Activated naive CD8-positive, alpha-beta T cell treated with anti-CD3 and anti-CD28 coated beads for 36 hours (primary cell): ENCODE measurements around the gene SLC35D2. TPM values are rescaled to one million over a fixed set of nuclear protein-coding genes. Genes with fewer than 3 reads are reported as not detected.

Experiments
- DNase-seq: peaks from one replicate; pipeline ENCODE4 v3.0.0; 2021
- H3K27ac Mint-ChIP-seq: one replicate; pipeline ENCODE4 v1.8.0; 2022; ENCODE audit warnings: mild to moderate bottlenecking, moderate library complexity, mixed read lengths
- H3K27me3 Mint-ChIP-seq: one replicate; pipeline ENCODE4 v1.8.0; 2022; ENCODE audit warnings: mild to moderate bottlenecking, mixed read lengths
- H3K36me3 Mint-ChIP-seq: one replicate; pipeline ENCODE4 v1.8.0; 2021; ENCODE audit warnings: mild to moderate bottlenecking, mixed read lengths
- H3K4me1 Mint-ChIP-seq: one replicate; pipeline ENCODE4 v1.8.0; 2021; ENCODE audit warnings: mixed read lengths
- H3K4me3 Mint-ChIP-seq: one replicate; pipeline ENCODE4 v1.8.0; 2022; ENCODE audit warnings: mild to moderate bottlenecking, moderate library complexity, mixed read lengths
- H3K9me3 Mint-ChIP-seq: one replicate; pipeline ENCODE4 v1.8.0; 2022; ENCODE audit warnings: mixed read lengths
- total RNA-seq, 2 experiments: library from RNA; stranded (reverse); gene quantifications; one replicate each; pipeline ENCODE4 v1.2.3, GENCODE V29; 2021

SLC35D2 gene
- total RNA-seq, 2 experiments from 2014 or later: 0.80 to 1.5 TPM

- no peaks in the 10 kb centered on the region for H3K27me3 Mint-ChIP-seq
- H3K4me3 Mint-ChIP-seq: peak overlapping the region; percentile 51
- DNase-seq: no peak
- no peaks in the 10 kb centered on the region for H3K9me3 Mint-ChIP-seq
- H3K4me1 Mint-ChIP-seq: peaks cover 38% of the 10 kb centered on the region
- H3K36me3 Mint-ChIP-seq: peaks cover 38% of the 10 kb centered on the region
- peak overlapping the region; percentile 49 for H3K27ac Mint-ChIP-seq
Observed at GRCh38 chr9:96413302-96414221, 30.1 kb upstream of the SLC35D2 start.

GRCh38 chr9:96412174-96412913, 28.8 kb upstream of the SLC35D2 start:
- DNase-seq: no peak
- H3K27ac Mint-ChIP-seq: no peak overlapping the region
- no peaks in the 10 kb centered on the region for H3K9me3 Mint-ChIP-seq
- no peak overlapping the region for H3K4me3 Mint-ChIP-seq
- H3K36me3 Mint-ChIP-seq: peaks cover 44% of the 10 kb centered on the region
- no peaks in the 10 kb centered on the region for H3K27me3 Mint-ChIP-seq
- peaks cover 42% of the 10 kb centered on the region for H3K4me1 Mint-ChIP-seq

GRCh38 chr9:96411129-96411838, 27.8 kb upstream of the SLC35D2 start:
- H3K4me1 Mint-ChIP-seq: peaks cover 43% of the 10 kb centered on the region
- no peaks in the 10 kb centered on the region for H3K27me3 Mint-ChIP-seq
- peaks cover 40% of the 10 kb centered on the region for H3K36me3 Mint-ChIP-seq
- no peak for DNase-seq
- H3K4me3 Mint-ChIP-seq: no peak overlapping the region
- H3K9me3 Mint-ChIP-seq: no peaks in the 10 kb centered on the region
- no peak overlapping the region for H3K27ac Mint-ChIP-seq

GRCh38 chr9:96408409-96409280, 25.1 kb upstream of the SLC35D2 start:
- H3K4me3 Mint-ChIP-seq: no peak overlapping the region
- H3K27me3 Mint-ChIP-seq: no peaks in the 10 kb centered on the region
- no peak for DNase-seq
- H3K36me3 Mint-ChIP-seq: peaks cover 33% of the 10 kb centered on the region
- peaks cover 33% of the 10 kb centered on the region for H3K4me1 Mint-ChIP-seq
- no peak overlapping the region for H3K27ac Mint-ChIP-seq
- H3K9me3 Mint-ChIP-seq: no peaks in the 10 kb centered on the region

GRCh38 chr9:96400132-96400910, 16.8 kb upstream of the SLC35D2 start:
- no peak for DNase-seq
- no peaks in the 10 kb centered on the region for H3K27me3 Mint-ChIP-seq
- H3K4me1 Mint-ChIP-seq: peaks cover 26% of the 10 kb centered on the region
- H3K36me3 Mint-ChIP-seq: peaks cover 55% of the 10 kb centered on the region
- peaks cover 4% of the 10 kb centered on the region for H3K9me3 Mint-ChIP-seq
- H3K27ac Mint-ChIP-seq: peak overlapping the region; percentile 24
- no peak overlapping the region for H3K4me3 Mint-ChIP-seq

GRCh38 chr9:96399325-96399633, 15.8 kb upstream of the SLC35D2 start:
- no peak overlapping the region for H3K4me3 Mint-ChIP-seq
- no peaks in the 10 kb centered on the region for H3K27me3 Mint-ChIP-seq
- DNase-seq: no peak
- H3K9me3 Mint-ChIP-seq: peaks cover 4% of the 10 kb centered on the region
- H3K36me3 Mint-ChIP-seq: peaks cover 55% of the 10 kb centered on the region
- H3K4me1 Mint-ChIP-seq: peaks cover 26% of the 10 kb centered on the region
- H3K27ac Mint-ChIP-seq: peak overlapping the region; percentile 24

- Mint-ChIP-seq H3K36me3 (peaks cover 55% of the 10 kb centered on the region), H3K4me1 (peaks cover 26% of the 10 kb centered on the region), H3K9me3 (peaks cover 4% of the 10 kb centered on the region), H3K4me3 (no peak overlapping the region), H3K27me3 (no peaks in the 10 kb centered on the region), H3K27ac (peak overlapping the region; percentile 65)
- no peak for DNase-seq
Observed at GRCh38 chr9:96398582-96399324, 15.2 kb upstream of the SLC35D2 start.

GRCh38 chr9:96395964-96396363, 12.5 kb upstream of the SLC35D2 start:
- H3K27ac Mint-ChIP-seq: no peak overlapping the region
- H3K27me3 Mint-ChIP-seq: no peaks in the 10 kb centered on the region
- H3K36me3 Mint-ChIP-seq: peaks cover 51% of the 10 kb centered on the region

GRCh38 chr9:96394832-96395496, 11.5 kb upstream of the SLC35D2 start:
- H3K9me3 Mint-ChIP-seq: no peaks in the 10 kb centered on the region
- H3K36me3 Mint-ChIP-seq: peaks cover 47% of the 10 kb centered on the region

More at GRCh38 chr9:96395964-96396363, 12.5 kb upstream of the SLC35D2 start:
- H3K4me1 Mint-ChIP-seq: peaks cover 27% of the 10 kb centered on the region
- DNase-seq: no peak
- no peak overlapping the region for H3K4me3 Mint-ChIP-seq
- H3K9me3 Mint-ChIP-seq: peaks cover 4% of the 10 kb centered on the region

GRCh38 chr9:96392263-96392662, 8.8 kb upstream of the SLC35D2 start:
- H3K4me3 Mint-ChIP-seq: no peak overlapping the region
- no peak for DNase-seq
- H3K27ac Mint-ChIP-seq: no peak overlapping the region
- no peaks in the 10 kb centered on the region for H3K27me3 Mint-ChIP-seq
- no peaks in the 10 kb centered on the region for H3K9me3 Mint-ChIP-seq
- peaks cover 3% of the 10 kb centered on the region for H3K4me1 Mint-ChIP-seq
- peaks cover 33% of the 10 kb centered on the region for H3K36me3 Mint-ChIP-seq

More at GRCh38 chr9:96394832-96395496, 11.5 kb upstream of the SLC35D2 start:
- Mint-ChIP-seq H3K4me3 (no peak overlapping the region), H3K27ac (no peak overlapping the region), H3K4me1 (peaks cover 18% of the 10 kb centered on the region), H3K27me3 (no peaks in the 10 kb centered on the region)
- no peak for DNase-seq

GRCh38 chr9:96391021-96391765, 7.7 kb upstream of the SLC35D2 start:
- H3K27ac Mint-ChIP-seq: no peak overlapping the region
- no peak for DNase-seq
- peaks cover 31% of the 10 kb centered on the region for H3K36me3 Mint-ChIP-seq
- H3K4me3 Mint-ChIP-seq: no peak overlapping the region
- no peaks in the 10 kb centered on the region for H3K9me3 Mint-ChIP-seq
- H3K4me1 Mint-ChIP-seq: peaks cover 3% of the 10 kb centered on the region
- no peaks in the 10 kb centered on the region for H3K27me3 Mint-ChIP-seq

- H3K27me3 Mint-ChIP-seq: no peaks in the 10 kb centered on the region
Observed at GRCh38 chr9:96388144-96388543, 4.6 kb upstream of the SLC35D2 start.

More at GRCh38 chr9:96388144-96388543, 4.6 kb upstream of the SLC35D2 start:
- no peak overlapping the region for H3K27ac Mint-ChIP-seq
- H3K36me3 Mint-ChIP-seq: peaks cover 38% of the 10 kb centered on the region
- no peak for DNase-seq
- H3K4me3 Mint-ChIP-seq: no peak overlapping the region
- H3K4me1 Mint-ChIP-seq: peaks cover 10% of the 10 kb centered on the region
- no peaks in the 10 kb centered on the region for H3K9me3 Mint-ChIP-seq
